ENCODE data around the gene ANGPTL2.

Gene ANGPTL2

DNA sequence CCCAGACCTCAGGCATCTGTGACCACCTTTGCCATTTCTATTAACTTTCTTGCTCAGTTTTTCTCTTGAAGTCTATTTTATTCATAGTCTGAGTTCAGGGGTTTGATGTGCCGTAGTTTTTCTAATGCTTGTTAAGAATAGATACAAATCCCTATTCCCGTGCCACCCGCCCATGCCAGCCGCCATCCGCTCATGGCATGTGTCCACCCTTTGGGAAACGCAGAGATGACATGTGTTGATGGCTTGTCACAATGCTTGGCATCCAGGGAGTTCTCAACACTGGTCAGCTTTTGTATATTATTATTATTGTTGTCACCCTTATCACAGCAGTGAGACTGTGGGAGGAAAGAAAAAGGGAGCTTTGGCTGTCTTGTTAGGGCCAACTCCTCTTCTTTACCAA is 17.3 kb upstream of the ANGPTL2 start:
- Histone ChIP-seq H3K4me3 (ENCODE audit: severe bottlenecking) (no peak overlapping the region), H3K36me3 (ENCODE audit: low read depth) (no peaks in the 10 kb centered on the region), H3K9me3 (ENCODE audit: severe bottlenecking) (no peaks in the 10 kb centered on the region), H3K27me3 (ENCODE audit: insufficient read depth, poor library complexity, severe bottlenecking) (no peaks in the 10 kb centered on the region), H3K4me1 (ENCODE audit: insufficient read depth, poor library complexity, severe bottlenecking) (no peaks in the 10 kb centered on the region), H3K27ac (ENCODE audit: poor library complexity, severe bottlenecking) (no peak overlapping the region)
- no peak for ATAC-seq (ENCODE audit: low read depth)
- TF ChIP-seq, protein P1, sequence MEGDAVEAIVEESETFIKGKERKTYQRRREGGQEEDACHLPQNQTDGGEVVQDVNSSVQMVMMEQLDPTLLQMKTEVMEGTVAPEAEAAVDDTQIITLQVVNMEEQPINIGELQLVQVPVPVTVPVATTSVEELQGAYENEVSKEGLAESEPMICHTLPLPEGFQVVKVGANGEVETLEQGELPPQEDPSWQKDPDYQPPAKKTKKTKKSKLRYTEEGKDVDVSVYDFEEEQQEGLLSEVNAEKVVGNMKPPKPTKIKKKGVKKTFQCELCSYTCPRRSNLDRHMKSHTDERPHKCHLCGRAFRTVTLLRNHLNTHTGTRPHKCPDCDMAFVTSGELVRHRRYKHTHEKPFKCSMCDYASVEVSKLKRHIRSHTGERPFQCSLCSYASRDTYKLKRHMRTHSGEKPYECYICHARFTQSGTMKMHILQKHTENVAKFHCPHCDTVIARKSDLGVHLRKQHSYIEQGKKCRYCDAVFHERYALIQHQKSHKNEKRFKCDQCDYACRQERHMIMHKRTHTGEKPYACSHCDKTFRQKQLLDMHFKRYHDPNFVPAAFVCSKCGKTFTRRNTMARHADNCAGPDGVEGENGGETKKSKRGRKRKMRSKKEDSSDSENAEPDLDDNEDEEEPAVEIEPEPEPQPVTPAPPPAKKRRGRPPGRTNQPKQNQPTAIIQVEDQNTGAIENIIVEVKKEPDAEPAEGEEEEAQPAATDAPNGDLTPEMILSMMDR (IDR thresholded peaks at IDR 0.05; ENCODE audit: poor library complexity, severe bottlenecking), result no peak
- no peak for DNase-seq (ENCODE audit: low spot score)

DNA sequence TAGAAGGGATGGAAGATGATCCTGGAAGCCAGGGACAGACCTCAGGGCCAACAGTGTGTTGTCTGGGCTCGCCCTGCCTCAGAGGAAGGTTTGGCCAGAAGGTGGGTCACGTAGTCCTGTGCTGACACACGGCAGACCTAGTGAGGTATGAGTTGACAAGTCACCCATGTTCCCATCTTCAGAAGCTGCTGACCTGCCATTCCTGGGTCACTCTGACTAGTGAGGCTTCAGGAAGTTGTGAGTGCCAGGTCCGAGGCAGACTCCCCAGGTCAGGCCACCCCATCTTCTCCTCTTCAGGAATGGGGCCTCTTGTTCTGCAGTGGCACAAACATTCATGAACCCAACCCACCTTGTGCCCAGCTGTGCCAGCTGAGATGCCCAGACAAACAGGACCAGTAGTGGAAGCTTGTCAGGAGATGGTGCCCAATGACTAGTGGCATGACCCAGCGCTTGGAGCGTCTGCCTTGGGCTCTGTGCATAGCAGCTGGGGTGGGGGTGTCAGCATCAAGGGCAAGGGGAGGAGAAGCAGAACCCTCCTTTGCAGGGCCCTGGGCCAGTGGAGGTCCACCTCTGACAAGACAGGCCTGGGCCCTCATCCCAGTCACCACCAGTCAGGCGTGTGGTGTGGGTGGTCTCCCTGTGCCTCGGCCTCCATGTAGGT is 16.8 kb upstream of the ANGPTL2 start:
- ATAC-seq (ENCODE audit: low read depth) (no peak; the same call in 2 of the 3 replicates), DNase-seq (ENCODE audit: low spot score) (no peak)
- Histone ChIP-seq H3K4me3 (ENCODE audit: severe bottlenecking) (no peak overlapping the region), H3K4me1 (ENCODE audit: insufficient read depth, poor library complexity, severe bottlenecking) (no peaks in the 10 kb centered on the region), H3K27me3 (ENCODE audit: insufficient read depth, poor library complexity, severe bottlenecking) (no peaks in the 10 kb centered on the region), H3K27ac (ENCODE audit: poor library complexity, severe bottlenecking) (no peak overlapping the region), H3K9me3 (ENCODE audit: severe bottlenecking) (no peaks in the 10 kb centered on the region), H3K36me3 (ENCODE audit: low read depth) (no peaks in the 10 kb centered on the region)
- TF ChIP-seq, protein P1 (IDR thresholded peaks at IDR 0.05; ENCODE audit: poor library complexity, severe bottlenecking), result no peak

DNA sequence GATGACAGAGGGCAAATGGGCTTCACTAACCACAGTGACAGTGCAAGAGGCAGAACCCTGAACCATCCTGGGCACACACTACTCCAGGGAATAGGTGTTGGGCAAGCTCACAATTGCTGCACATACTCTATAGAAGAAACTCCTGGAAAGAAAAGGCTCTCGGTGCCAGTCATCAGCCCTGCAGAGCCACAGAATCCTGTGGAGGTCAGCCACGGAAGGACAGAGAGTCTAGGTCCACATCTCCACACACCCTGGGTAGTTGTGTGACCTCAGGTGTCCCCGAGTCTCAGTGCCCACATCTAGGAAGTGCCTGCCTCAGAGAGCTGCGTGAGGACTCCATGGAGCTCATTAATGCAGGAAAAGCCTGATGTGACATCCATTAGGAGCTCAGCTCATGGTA is 16.0 kb upstream of the ANGPTL2 start:
- Histone ChIP-seq H3K27ac (ENCODE audit: poor library complexity, severe bottlenecking) (no peak overlapping the region), H3K4me3 (ENCODE audit: severe bottlenecking) (no peak overlapping the region), H3K9me3 (ENCODE audit: severe bottlenecking) (no peaks in the 10 kb centered on the region), H3K27me3 (ENCODE audit: insufficient read depth, poor library complexity, severe bottlenecking) (no peaks in the 10 kb centered on the region), H3K36me3 (ENCODE audit: low read depth) (no peaks in the 10 kb centered on the region), H3K4me1 (ENCODE audit: insufficient read depth, poor library complexity, severe bottlenecking) (no peaks in the 10 kb centered on the region)
- TF ChIP-seq, protein P1 (IDR thresholded peaks at IDR 0.05; ENCODE audit: poor library complexity, severe bottlenecking), result no peak
- no peak for DNase-seq (ENCODE audit: low spot score)
- ATAC-seq (ENCODE audit: low read depth), result no peak

DNA sequence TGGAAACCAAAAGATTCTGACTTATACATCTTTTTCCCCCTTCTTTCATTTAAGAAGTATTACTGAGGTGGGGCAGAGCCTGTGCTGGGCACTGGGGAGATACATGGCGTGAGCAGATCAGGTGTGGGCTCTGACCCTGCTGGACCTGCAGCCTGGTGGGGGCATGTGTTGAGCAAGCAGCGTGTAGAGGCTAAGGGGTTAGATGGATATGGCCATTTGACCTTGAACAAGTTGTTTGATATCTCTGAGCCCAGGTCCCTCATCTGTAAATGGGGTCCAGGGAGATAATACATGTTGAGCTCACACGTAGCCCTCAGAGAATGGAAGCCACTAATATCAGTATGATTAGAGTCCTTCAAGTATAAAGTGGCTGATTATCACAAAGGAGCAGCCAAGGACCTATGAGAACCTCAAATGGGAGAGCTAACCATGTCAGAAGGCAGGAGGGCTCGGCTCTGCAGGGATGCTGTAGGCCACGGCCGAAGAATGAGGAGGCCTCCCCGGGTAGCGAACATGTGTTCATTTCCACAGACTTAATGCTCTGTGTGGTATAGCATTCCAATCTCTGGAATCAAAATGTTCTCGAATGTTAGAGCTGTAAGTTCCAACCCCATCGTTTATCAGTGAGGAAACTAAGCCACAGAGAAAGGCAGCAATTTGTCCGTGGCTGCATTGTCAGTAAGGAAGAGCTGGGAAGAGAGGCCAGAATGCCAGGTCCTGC is 15.4 kb upstream of the ANGPTL2 start:
- Histone ChIP-seq H3K4me1 (ENCODE audit: insufficient read depth, poor library complexity, severe bottlenecking) (no peaks in the 10 kb centered on the region), H3K27ac (ENCODE audit: poor library complexity, severe bottlenecking) (no peak overlapping the region), H3K4me3 (ENCODE audit: severe bottlenecking) (no peak overlapping the region), H3K36me3 (ENCODE audit: low read depth) (no peaks in the 10 kb centered on the region), H3K27me3 (ENCODE audit: insufficient read depth, poor library complexity, severe bottlenecking) (no peaks in the 10 kb centered on the region), H3K9me3 (ENCODE audit: severe bottlenecking) (no peaks in the 10 kb centered on the region)
- ATAC-seq (ENCODE audit: low read depth) (no peak), DNase-seq (ENCODE audit: low spot score) (no peak)
- TF ChIP-seq, protein P1 (IDR thresholded peaks at IDR 0.05; ENCODE audit: poor library complexity, severe bottlenecking), result no peak
